Stimulated activated CD8-positive, alpha-beta memory T cell treated with anti-CD3 and anti-CD28 coated beads, Interleukin-7, amount 100 ng/mL, for 48 hours (primary cell): Measurements from ENCODE around the gene ACTN4.
A peak's percentile ranks its signal among the peaks of the same experiment; 100 is the strongest.

Experiments used
- DNase-seq, 2 donors: peaks; one replicate each; pipeline ENCODE4 v3.0.0-alpha.2; 2020; ENCODE audit warnings: low read depth in 1 of 2; ENCODE audit errors: extremely low read depth in 1 of 2

Gene ACTN4

GRCh38 chr19:38721979-38722773, 74.7 kb downstream of the ACTN4 start:
- no peak for DNase-seq

DNA sequence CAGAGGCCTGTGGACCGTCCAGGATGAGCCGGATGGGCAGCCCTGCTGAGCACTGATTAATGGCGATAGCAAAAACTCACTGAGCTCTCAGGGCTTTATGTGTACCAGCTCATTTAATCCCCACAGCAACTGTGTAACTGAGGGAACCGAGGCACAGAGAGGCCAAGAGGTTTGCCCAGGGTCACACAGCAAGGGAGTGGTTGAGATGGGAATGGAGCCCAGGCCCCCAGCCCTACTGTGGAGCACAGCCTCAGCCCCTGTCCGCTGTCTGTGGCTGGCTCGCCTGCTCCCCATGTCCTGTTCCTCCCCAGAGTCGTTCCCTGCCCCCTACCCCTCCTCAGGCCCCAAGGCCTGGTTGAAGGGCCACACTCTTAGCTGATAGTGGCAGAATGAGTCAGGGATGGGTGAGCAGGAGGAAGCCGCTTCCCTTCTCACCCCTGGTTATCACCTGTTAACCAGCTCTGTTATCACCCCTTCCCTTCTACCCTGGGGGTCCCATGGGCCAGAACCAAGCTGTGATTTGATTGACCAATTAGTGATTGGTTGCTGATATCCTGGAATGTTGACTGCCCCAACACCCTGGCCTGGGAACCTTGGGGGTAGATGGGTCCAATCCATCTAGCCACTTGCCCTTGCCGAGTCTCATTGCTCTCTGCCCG, 75.6 kb downstream of the ACTN4 start:
- DNase-seq, result no peak

GRCh38 chr19:38723606-38723965, 76.1 kb downstream of the ACTN4 start:
- no peak for DNase-seq

- no peak for DNase-seq
Measured at GRCh38 chr19:38723990-38724854, 76.8 kb downstream of the ACTN4 start.

- no peak for DNase-seq
Measured at GRCh38 chr19:38725469-38726283, 78.2 kb downstream of the ACTN4 start.

DNA sequence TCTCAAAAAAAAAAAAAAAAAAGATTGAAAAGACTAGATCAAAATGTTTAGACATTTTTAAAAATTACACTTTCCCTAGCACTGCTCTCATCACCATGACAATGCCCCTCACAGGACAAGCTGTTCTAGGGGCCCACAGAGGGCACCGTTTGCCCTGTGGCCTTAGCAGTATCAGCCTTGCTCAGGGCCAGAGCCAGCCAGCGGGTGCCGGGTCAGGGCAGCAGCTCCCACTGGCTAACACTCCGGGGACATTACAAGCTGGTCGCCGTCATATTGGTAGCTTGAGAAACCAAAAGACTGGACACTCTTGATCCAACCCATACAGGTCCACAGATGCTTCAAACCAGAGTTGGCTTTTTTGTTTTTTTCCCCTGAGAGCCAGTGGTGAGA, 78.8 kb downstream of the ACTN4 start:
- DNase-seq, result no peak

- no peak for DNase-seq
Measured at GRCh38 chr19:38726761-38727301, 79.4 kb downstream of the ACTN4 start.

DNA sequence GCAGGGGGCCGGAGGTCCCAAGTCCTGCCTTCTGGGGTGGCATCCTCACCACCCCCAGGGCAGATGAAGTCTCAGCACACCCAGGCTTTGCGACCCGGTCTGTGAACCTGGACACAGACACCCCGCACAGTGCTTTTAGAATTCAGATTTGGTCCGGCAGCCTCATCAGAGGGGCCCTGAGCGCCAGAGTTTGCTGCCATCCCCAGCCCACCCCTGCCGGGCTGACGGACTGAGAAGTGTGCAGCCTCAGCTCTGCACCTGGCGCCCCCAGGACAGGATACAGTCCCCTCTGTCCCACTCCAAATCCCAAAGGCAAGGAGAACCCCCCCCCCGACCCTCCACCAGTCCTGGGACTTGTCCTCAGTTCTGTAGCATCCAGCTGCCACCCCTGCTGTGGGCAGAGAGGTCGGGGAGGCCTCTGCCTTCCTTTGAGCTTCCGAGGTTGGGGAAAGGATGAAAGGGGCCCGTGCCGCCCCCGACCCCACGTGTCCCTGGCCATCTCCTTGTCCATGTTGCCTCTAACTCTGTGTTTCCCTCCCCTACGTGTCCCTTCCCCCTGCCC, 79.9 kb downstream of the ACTN4 start:
- DNase-seq, result no peak

- no peak for DNase-seq
Measured at GRCh38 chr19:38727868-38728660, 80.6 kb downstream of the ACTN4 start.

GRCh38 chr19:38728752-38729541, 81.5 kb downstream of the ACTN4 start:
- DNase-seq, result no peak

DNA sequence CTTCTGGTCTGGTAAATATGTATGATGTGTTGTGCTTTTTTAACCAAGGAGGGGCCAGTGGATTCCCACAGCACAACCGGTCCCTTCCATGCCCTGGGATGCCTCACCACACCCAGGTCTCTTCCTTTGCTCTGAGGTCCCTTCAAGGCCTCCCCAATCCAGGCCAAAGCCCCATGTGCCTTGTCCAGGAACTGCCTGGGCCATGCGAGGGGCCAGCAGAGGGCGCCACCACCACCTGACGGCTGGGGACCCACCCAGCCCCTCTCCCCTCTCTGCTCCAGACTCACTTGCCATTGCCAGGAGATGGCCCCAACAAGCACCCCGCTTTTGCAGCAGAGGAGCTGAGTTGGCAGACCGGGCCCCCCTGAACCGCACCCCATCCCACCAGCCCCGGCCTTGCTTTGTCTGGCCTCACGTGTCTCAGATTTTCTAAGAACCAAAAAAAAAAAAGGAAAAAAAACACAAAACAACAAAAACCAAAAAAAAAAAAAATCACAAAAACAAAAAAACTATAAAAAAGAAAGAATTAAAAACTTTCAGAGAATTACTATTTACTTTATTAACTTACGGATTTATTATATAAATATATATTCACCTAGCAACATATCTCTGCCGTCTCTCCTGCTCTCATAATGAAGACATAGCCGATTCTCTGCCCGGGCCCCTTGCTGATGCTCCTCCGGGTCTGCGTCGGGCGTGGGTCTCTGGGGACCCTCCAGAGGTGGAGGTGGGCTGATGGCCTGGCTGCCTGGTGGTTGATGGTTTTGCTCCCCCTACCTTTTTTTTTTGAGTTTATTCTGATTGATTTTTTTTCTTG, 82.4 kb downstream of the ACTN4 start:
- peak; percentile 51 to 70 for DNase-seq

DNA sequence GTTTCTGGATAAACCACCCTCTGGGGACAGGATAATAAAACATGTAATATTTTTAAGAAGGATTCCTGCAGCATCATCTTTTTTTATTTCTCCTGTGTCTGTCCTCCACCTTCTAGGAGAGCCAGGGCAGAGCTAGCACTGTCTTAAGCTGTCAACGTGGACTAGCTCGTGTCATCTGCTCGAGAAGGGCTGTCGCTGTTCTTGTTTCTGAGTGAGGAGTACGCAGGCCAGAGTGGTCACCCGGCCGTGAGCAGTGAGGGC, 83.0 kb downstream of the ACTN4 start:
- no peak for DNase-seq

DNA sequence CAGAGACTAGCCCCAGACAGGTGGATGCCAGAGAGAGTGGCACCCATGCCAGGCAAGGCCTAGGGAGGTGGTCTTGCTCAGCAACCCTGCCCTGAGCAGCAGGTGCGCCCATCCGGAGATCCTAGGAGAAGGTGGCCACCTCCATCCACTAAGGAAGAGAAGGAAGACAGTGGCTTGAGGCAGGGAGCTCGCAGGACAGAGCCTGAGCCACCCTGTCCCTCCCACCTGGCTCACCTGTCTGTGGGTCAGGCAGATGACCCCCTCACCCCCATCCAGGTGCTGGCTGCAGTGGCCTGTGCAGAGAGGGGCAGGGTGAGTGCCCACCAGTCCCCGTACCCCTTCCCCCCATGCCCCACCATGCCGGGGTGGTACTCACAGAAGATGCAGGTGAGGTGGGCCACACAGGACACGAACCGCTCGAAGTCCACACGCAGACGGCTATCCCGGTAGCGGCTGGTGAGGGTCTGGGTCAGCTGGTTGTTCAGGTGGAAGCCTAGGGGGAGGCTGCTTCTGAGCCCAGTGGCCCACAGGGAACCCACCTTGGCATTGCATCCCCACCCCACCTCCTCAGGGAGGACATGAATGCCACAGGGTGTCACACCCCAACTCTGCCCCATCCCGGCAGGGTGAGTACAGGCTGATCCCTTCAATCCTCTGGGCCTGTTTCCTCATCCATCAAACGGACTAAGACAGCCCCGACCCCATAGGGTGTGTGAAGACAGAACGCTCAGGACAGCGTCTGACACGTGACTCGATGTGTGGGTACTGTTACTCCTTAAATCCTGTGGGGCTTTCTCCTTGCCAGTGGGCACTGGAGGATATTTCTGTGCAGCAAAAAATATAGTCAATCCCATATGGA, 83.5 kb downstream of the ACTN4 start:
- DNase-seq, result no peak

DNA sequence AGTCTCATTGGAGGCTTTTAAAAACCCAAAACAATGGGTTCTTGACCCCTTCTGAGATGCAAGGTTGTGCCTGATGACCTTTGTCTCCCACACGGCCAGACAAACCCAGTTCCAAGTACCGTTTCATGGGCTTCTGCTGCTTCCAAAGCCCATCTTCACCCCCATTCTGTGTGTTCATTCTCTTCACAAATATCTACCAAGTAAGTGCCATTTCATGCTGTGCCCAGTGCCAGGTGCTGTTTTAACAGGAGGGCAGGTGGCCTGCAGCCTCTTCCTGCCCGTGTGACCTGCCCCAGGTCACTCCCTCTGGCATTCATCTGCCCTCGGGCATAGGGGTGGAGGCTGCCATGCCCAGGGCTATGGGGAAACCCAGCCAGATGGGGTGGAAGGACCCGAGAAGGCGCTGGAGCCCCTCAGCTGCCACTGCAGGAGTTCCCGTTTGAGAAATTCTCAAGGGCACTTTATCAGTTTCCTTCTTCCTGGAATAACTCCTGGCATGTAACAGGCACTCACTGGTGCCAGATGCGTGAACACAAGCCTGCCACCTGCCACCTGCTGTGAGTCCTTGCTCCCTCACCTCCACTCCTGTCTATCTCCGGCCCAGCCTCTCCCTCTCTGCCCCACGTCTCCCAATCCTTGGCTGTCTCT, 84.3 kb downstream of the ACTN4 start:
- DNase-seq, result no peak

- DNase-seq, result no peak
Measured at GRCh38 chr19:38733241-38733492, 85.7 kb downstream of the ACTN4 start.

- DNase-seq, result no peak
Measured at GRCh38 chr19:38733493-38734175, 86.2 kb downstream of the ACTN4 start.

DNA sequence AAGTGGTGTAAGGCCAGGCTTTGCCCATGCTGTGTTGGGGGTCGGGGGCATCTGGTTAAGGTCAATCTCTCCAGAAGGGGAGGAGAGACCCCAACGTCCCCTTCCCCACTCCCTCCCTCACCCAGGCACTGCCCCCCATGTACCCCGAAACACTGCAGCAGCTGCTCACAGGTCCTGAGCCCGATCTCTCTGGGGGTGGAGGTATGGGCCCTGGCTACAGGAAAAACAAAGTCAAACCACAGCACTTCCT, 86.7 kb downstream of the ACTN4 start:
- no peak for DNase-seq
